K562 (cell line): ENCODE data around the gene PDLIM7. TPM values are rescaled to one million over a fixed set of nuclear protein-coding genes. Genes with fewer than 3 reads are reported as not detected.

ENCODE experiments used
- ATAC-seq: fragments of 200-7000 bp; cut with Tn5 transposase; 3 replicates; pipeline ENCODE4 v1.9.1; 2020; ENCODE audit warnings: moderate library complexity
- BruUV-seq: library from RNA; stranded (reverse); fragments of 400-500 nt; replicated peaks from 2 replicates; lab custom pipeline; 2021; lab: Mats Ljungman, UMichigan
- CTCF ChIA-PET: fragments of 300-600 bp; formaldehyde crosslinking; extraction: SDS; loops from one replicate; lab custom pipeline; 2021; ENCODE audit warnings: low intra/inter-chr PET ratio; lab: Yijun Ruan, JAX
- POLR2A ChIA-PET: fragments of 300-600, 350-650 bp; sonication (Branson Sonifier 250); formaldehyde crosslinking; extraction: SDS; loops from one replicate; lab custom pipeline; 2021; ENCODE audit warnings: antibody characterized with exemption, inconsistent platforms; lab: Yijun Ruan, JAX
- DNase-seq, 4 experiments: peaks; one replicate each; pipeline versions ENCODE4 v3.0.0 to v3.0.0-alpha.2; 2011 to 2018; ENCODE audit warnings: low spot score in 3 of 4, mixed read lengths in 3 of 4; ENCODE audit errors: extremely low read depth in 1 of 4
- FAIRE-seq: peaks from 2 replicates; lab custom pipeline; 2011; peaks lifted over from hg19 to GRCh38; lab: Jason Lieb, UNC
- H2AFZ ChIP-seq: 2 replicates; pipeline ENCODE4 v1.6.0; 2011; ENCODE audit warnings: low read depth, low read length, control low read depth, inconsistent platforms
- H3K27ac ChIP-seq: fragments of 200-600 bp; 3 replicates; pipeline ENCODE4 v1.8.0; 2011; ENCODE audit warnings: low read depth, mild to moderate bottlenecking, control low read depth, inconsistent platforms, low read length, moderate library complexity, mixed read lengths; ENCODE audit errors: extremely low read depth
- H3K27me3 ChIP-seq, 2 experiments: fragments of 300-600 bp in 1 of 2; 2 replicates in 1 of 2; 3 replicates in 1 of 2; pipeline versions ENCODE4 v1.6.0 to v1.8.0; 2011; ENCODE audit warnings: inconsistent platforms in 2 of 2, low read length in 2 of 2, mild to moderate bottlenecking in 1 of 2, mixed read lengths in 1 of 2, moderate library complexity in 1 of 2; ENCODE audit not compliant: control insufficient read depth in 2 of 2, insufficient read depth in 2 of 2
- H3K36me3 ChIP-seq: fragments of 300-600 bp; 3 replicates; pipeline ENCODE4 v1.8.0; 2011; ENCODE audit warnings: mild to moderate bottlenecking, low read length, inconsistent platforms; ENCODE audit not compliant: control insufficient read depth, insufficient read depth
- H3K4me1 ChIP-seq, 2 experiments: fragments of 200-600 bp in 1 of 2; replicated peaks in 1 of 2; 2 replicates in 1 of 2; 3 replicates in 1 of 2; pipeline versions ENCODE4 v1.5.1 to v1.8.0; 2011; ENCODE audit warnings: inconsistent platforms in 2 of 2, low read length in 2 of 2, mild to moderate bottlenecking in 1 of 2, mixed read lengths in 1 of 2, moderate library complexity in 1 of 2; ENCODE audit not compliant: control insufficient read depth in 2 of 2, insufficient read depth in 2 of 2
- H3K4me2 ChIP-seq: 2 replicates; pipeline ENCODE4 v1.6.1; 2011; ENCODE audit warnings: low read length, control low read depth, inconsistent platforms, mixed read lengths; ENCODE audit not compliant: insufficient read depth
- H3K4me3 ChIP-seq: fragments of 200-600 bp; sonication (generic), shearing (Covaris generic); 2 replicates; pipeline ENCODE4 v1.5.1; 2016; ENCODE audit warnings: control low read depth, inconsistent platforms
- H3K79me2 ChIP-seq: fragments of 200-600 bp; 3 replicates; pipeline ENCODE4 v1.8.0; 2011; ENCODE audit warnings: low read length, inconsistent platforms; ENCODE audit not compliant: control insufficient read depth, insufficient read depth
- H3K9ac ChIP-seq, 2 experiments: 2 replicates each; pipeline versions ENCODE4 v1.6.0 to v1.6.1; 2011; ENCODE audit warnings: low read depth in 2 of 2, low read length in 2 of 2, control low read depth in 1 of 2, inconsistent platforms in 1 of 2, mild to moderate bottlenecking in 1 of 2, mixed read lengths in 1 of 2; ENCODE audit not compliant: insufficient read depth in 1 of 2
- H3K9me1 ChIP-seq: one replicate; pipeline ENCODE4 v1.6.0; 2011; ENCODE audit warnings: inconsistent platforms, mild to moderate bottlenecking, low read length, moderate library complexity; ENCODE audit not compliant: control insufficient read depth, insufficient read depth
- H3K9me3 ChIP-seq: replicated peaks from 2 replicates; pipeline ENCODE4 v1.5.1; 2011; ENCODE audit warnings: low read depth, low read length, inconsistent platforms; ENCODE audit not compliant: control insufficient read depth, insufficient read depth
- H4K20me1 ChIP-seq: replicated peaks from 2 replicates; pipeline ENCODE4 v1.6.1; 2011; ENCODE audit warnings: low read length, inconsistent platforms, mixed read lengths; ENCODE audit not compliant: control insufficient read depth, insufficient read depth
- ATF1 ChIP-seq, 2 experiments: fragments of 450-650 bp in 1 of 2; IDR thresholded peaks; 2 replicates each; pipeline ENCODE4 v1.6.1; 2016; ENCODE audit warnings: missing compliant biosample characterization in 1 of 2, missing genetic modification characterization in 1 of 2
- FOXJ2 ChIP-seq: fragments of 200-800 bp; sonication (Bioruptor generic); IDR thresholded peaks from 2 replicates; pipeline ENCODE4 v1.6.1; 2016; ENCODE audit warnings: missing genetic modification characterization, missing compliant biosample characterization
- KDM5B ChIP-seq: fragments of 200-600 bp; sonication (generic); IDR thresholded peaks from 2 replicates; pipeline ENCODE4 v1.6.1; 2012; ENCODE audit warnings: low read depth, mild to moderate bottlenecking, moderate library complexity, low read length, control low read depth, inconsistent platforms; ENCODE audit not compliant: insufficient replicate concordance
- MEF2A ChIP-seq: IDR thresholded peaks from 2 replicates; pipeline ENCODE4 v1.6.1; 2011; ENCODE audit warnings: low read depth, mild to moderate bottlenecking, low read length, moderate library complexity; ENCODE audit not compliant: control insufficient read depth
- MTA3 ChIP-seq: fragments of 450-650 bp; formaldehyde crosslinking; IDR thresholded peaks from 2 replicates; pipeline ENCODE4 v1.6.1; 2017; ENCODE audit warnings: mild to moderate bottlenecking, borderline replicate concordance
- NR2C1 ChIP-seq, 2 experiments: fragments of 450-650 bp; IDR thresholded peaks; 2 replicates each; pipeline ENCODE4 v1.6.1; 2017; ENCODE audit warnings: mild to moderate bottlenecking in 2 of 2, antibody characterized with exemption in 1 of 2, inconsistent platforms in 1 of 2, missing compliant biosample characterization in 1 of 2, missing genetic modification characterization in 1 of 2
- RBM22 ChIP-seq: fragments of 200-400 bp; formaldehyde crosslinking; IDR thresholded peaks from 2 replicates; pipeline ENCODE4 v1.6.1; 2018; ENCODE audit warnings: low read length, low read depth; ENCODE audit not compliant: poor library complexity, severe bottlenecking
- SIN3A ChIP-seq, 2 experiments: fragments of 150-350 bp in 1 of 2; IDR thresholded peaks; 2 replicates each; pipeline ENCODE4 v1.6.1; 2011 to 2016; ENCODE audit warnings: borderline replicate concordance in 2 of 2, low read depth in 2 of 2, low read length in 2 of 2, mild to moderate bottlenecking in 2 of 2, moderate library complexity in 2 of 2; ENCODE audit not compliant: control insufficient read depth in 1 of 2
- SRF ChIP-seq, 2 experiments: fragments of 250-450, 450-650 bp in 1 of 2; sonication (Bioruptor Pico) in 1 of 2; sonication (generic) in 1 of 2; formaldehyde crosslinking; IDR thresholded peaks; 2 replicates each; pipeline versions ENCODE4 v1.5.0 to v1.5.1; 2020 to 2022; ENCODE audit warnings: mild to moderate bottlenecking in 1 of 2, missing genetic modification reagents in 1 of 2
- TEAD4 ChIP-seq, 2 experiments: sonication (generic) in 1 of 2; formaldehyde crosslinking in 1 of 2; IDR thresholded peaks; 2 replicates each; pipeline versions ENCODE4 v1.6.1 to v1.8.0; 2012 to 2022; ENCODE audit warnings: borderline replicate concordance in 1 of 2, inconsistent platforms in 1 of 2, low read length in 1 of 2, mild to moderate bottlenecking in 1 of 2, missing genetic modification reagents in 1 of 2
- THRB ChIP-seq: fragments of 450-650 bp; formaldehyde crosslinking; conservative IDR thresholded peaks from 2 replicates; pipeline ENCODE4 v1.4.0; 2022; ENCODE audit warnings: mild to moderate bottlenecking, missing genetic modification characterization
- ZBTB7A ChIP-seq: IDR thresholded peaks from 2 replicates; pipeline ENCODE4 v1.6.1; 2011; ENCODE audit warnings: low read depth, mild to moderate bottlenecking, low read length, moderate library complexity, borderline replicate concordance; ENCODE audit not compliant: control insufficient read depth
- ZNF12 ChIP-seq: sonication (generic); formaldehyde crosslinking; IDR thresholded peaks from 2 replicates; pipeline ENCODE4 v1.4.0; 2020; ENCODE audit warnings: mild to moderate bottlenecking, missing genetic modification reagents
- ZNF175 ChIP-seq: fragments of 200-800 bp; sonication (Bioruptor generic); IDR thresholded peaks from 2 replicates; pipeline ENCODE4 v1.6.1; 2016; ENCODE audit warnings: low read depth, mild to moderate bottlenecking, missing genetic modification characterization, missing compliant biosample characterization
- ZNF253 ChIP-seq: fragments of 250-450 bp; sonication (Bioruptor Pico); conservative IDR thresholded peaks from 2 replicates; pipeline ENCODE4 v1.6.1; 2021; ENCODE audit warnings: mild to moderate bottlenecking
- ZNF586 ChIP-seq: fragments of 450-650 bp; formaldehyde crosslinking; conservative IDR thresholded peaks from 2 replicates; pipeline ENCODE4 v1.4.0; 2020; ENCODE audit warnings: mild to moderate bottlenecking, moderate library complexity
- WGBS: fragments of 100-300 bp; shearing (Covaris generic); methylation state at CpG from one replicate; pipeline ENCODE4 v1.1.6; 2016; ENCODE audit warnings: low coverage, mixed read lengths; ENCODE audit not compliant: insufficient coverage; ENCODE audit errors: missing lambda C conversion rate; 5-methylcytosine and 5-hydroxymethylcytosine counted together
- in situ Hi-C: fragments of 300-500 bp; cut with MboI; formaldehyde crosslinking; loops from 4 replicates; pipeline ENCODE4 v1.15.0; 2018; ENCODE audit warnings: inconsistent platforms, mixed read lengths
- intact Hi-C: fragments of 100-400 bp; cut with micrococcal nuclease; formaldehyde crosslinking; loops from 2 replicates; pipeline ENCODE4 v1.14.2; 2022
- polyA plus RNA-seq, 8 experiments: library from polyadenylated mRNA; depleted of rRNA in 4 of 8; stranded (reverse) in 5 of 8; unstranded in 3 of 8; fragments of >200 nt; fragmentation: Nextera tagmentation in 2 of 8; fragmentation: Illumina TruSeq in 1 of 8; extraction: Ambion mirVana in 2 of 8; extraction: Trizol in 1 of 8; gene quantifications; 2 replicates each; pipeline versions ENCODE4 v1.2.1 to v1.2.3, GENCODE V29; 2011 to 2014; ENCODE audit warnings: inconsistent platforms in 1 of 8, missing spikeins in 1 of 8
- total RNA-seq, 7 experiments: library from RNA; depleted of rRNA in 6 of 7; stranded (reverse); fragments of >200 nt in 6 of 7; fragmentation: Illumina TruSeq in 2 of 7; extraction: Trizol in 2 of 7; gene quantifications; 2 replicates each; pipeline versions ENCODE4 v1.2.1 to v1.2.3, GENCODE V29; 2011 to 2021; ENCODE audit warnings: low replicate concordance in 1 of 7

PDLIM7 gene
- total and polyA plus RNA-seq, 9 of the 15 experiments (the other 6 are each of a cell fraction or from before 2014, with no cell fraction given) = 2.1 to 124 (median 32.6) TPM

GRCh38 chr5:177495243-177496060, 2.0 kb downstream of the PDLIM7 start:
- peaks cover 49% of the 10 kb centered on the region; the same call in 2 of the 3 replicates for H3K36me3 ChIP-seq
- DNase-seq (peak in 1 of 4 experiments; percentile 79), FAIRE-seq (peak; percentile 73), ATAC-seq (0 out of 3 replicates have a peak, but pooled peaks have one; percentile 2)
- POLR2A ChIA-PET = interaction anchor here (0.7 to 2.0 kb wide), 16 partner anchors 9 to 365 kb away, joined by 3 to 10 read pairs (median 4); no protein-coding TSS in a partner anchor
- WGBS = 57% methylated on average over 13 of the region's 14 CpGs
- H3K9me3 ChIP-seq = no peaks in the 10 kb centered on the region
- intact Hi-C loops = loop anchor here (2.0 to 5.0 kb wide), 2 partner anchors 59 to 178 kb away; partner anchors contain the start of gene FAM193B
- BruUV-seq = TSS peak; percentile 54
- peaks cover 51% of the 10 kb centered on the region for H3K79me2 ChIP-seq
- peaks cover 3% of the 10 kb centered on the region; the same call in 1 of the 2 replicates for H4K20me1 ChIP-seq
- H3K9me1 ChIP-seq = no peaks in the 10 kb centered on the region
- CTCF ChIA-PET = interaction anchor here (1.1 kb wide), 1 partner anchor 92 kb away, joined by 3 read pairs; no protein-coding TSS in a partner anchor
- peaks cover 51 to 95% of the 10 kb centered on the region in 2 experiments for H3K4me1 ChIP-seq
- H3K9ac ChIP-seq = peak overlapping the region; percentile 89 to 98
- in situ Hi-C loops = no loop called here
- peak overlapping the region; percentile 82 for H3K4me3 ChIP-seq
- H3K4me2 ChIP-seq = peak overlapping the region; percentile 91
- H3K27ac ChIP-seq = peak overlapping the region; percentile 95
- H2AFZ ChIP-seq = no peak overlapping the region
- H3K27me3 ChIP-seq = no peaks in the 10 kb centered on the region
- TF ChIP-seq MTA3 (no peak), MEF2A (no peak), ZNF253 (CRISPR knock-in tag) (no peak), ZNF175 (CRISPR knock-in tag) (0 out of 2 replicates have a peak, but pooled peaks have one; percentile 49), FOXJ2 (tag) (no peak), THRB (CRISPR knock-in tag) (no peak), ZBTB7A (peak; percentile 14; the same call in 1 of the 2 replicates), TEAD4 (IDR thresholded peaks at IDR 0.05; ENCODE audit: low read length) (0 out of 2 replicates have a peak, but pooled peaks have one; percentile 18), TEAD4 (CRISPR knock-in tag; IDR thresholded peaks at IDR 0.05; ENCODE audit: borderline replicate concordance) (peak; percentile 52; the same call in 1 of the 2 replicates), SIN3A (IDR thresholded peaks at IDR 0.05; ENCODE audit: borderline replicate concordance in 2 of 2, control insufficient read depth in 1 of 2, low read depth in 2 of 2, low read length in 2 of 2) (no peak), NR2C1 (IDR thresholded peaks at IDR 0.05) (no peak), NR2C1 (tag; IDR thresholded peaks at IDR 0.05) (peak; percentile 65; the same call in 1 of the 2 replicates), KDM5B (peak; percentile 24), ZNF12 (CRISPR knock-in tag) (no peak), ATF1 (CRISPR knock-in tag; IDR thresholded peaks at IDR 0.05) (no peak), ATF1 (tag; IDR thresholded peaks at IDR 0.05) (no peak), ZNF586 (no peak), RBM22 (peak; percentile 28), SRF (CRISPR knock-in tag; IDR thresholded peaks at IDR 0.05) (peak in 1 of 2 experiments; percentile 94; a peak in 2 of 4 replicates)
